OCI-LY7 (cell line): ENCODE results near the gene SBF1.

ENCODE experiments used
- CTCF ChIP-seq: fragments of 200-600 bp; sonication (generic); conservative IDR thresholded peaks from 2 replicates; pipeline ENCODE4 v1.5.1; 2014; ENCODE audit warnings: mild to moderate bottlenecking, antibody characterized with exemption, low read length, moderate library complexity, mixed read lengths
- EZH2phosphoT487 ChIP-seq: fragments of 200-600 bp; sonication (generic); IDR thresholded peaks from 2 replicates; pipeline ENCODE4 v1.6.1; 2018; ENCODE audit warnings: low read depth, borderline replicate concordance, mild to moderate bottlenecking, mixed run types, antibody characterized with exemption, low read length, moderate library complexity, mixed read lengths

- TF ChIP-seq CTCF: no peak
- TF ChIP-seq EZH2phosphoT487: no peak
Measured at GRCh38 chr22:50502096-50502495, 27.3 kb upstream of the SBF1 start.
